ENCODE data around the gene RAD9B.
A peak's percentile ranks its signal among the peaks of the same experiment; 100 is the strongest.
"Not testable (repeated sequence)": the region's sequence is repeated elsewhere in the genome, so short reads cannot be mapped to it uniquely, and the experiment has no call there.

RAD9B gene

GRCh38 chr12:110501752-110502738 lies at the start of gene RAD9B, which contains the start of gene VPS29:
Gene RAD9B, plus strand, starts transcription at chr12:110502331. Its CDS starts 7 bp downstream, at chr12:110502338.
Gene VPS29, minus strand, starts transcription at chr12:110502111. Its CDS starts 60 bp downstream, at chr12:110502051.
- DNase-seq: peak; percentile 94

DNA sequence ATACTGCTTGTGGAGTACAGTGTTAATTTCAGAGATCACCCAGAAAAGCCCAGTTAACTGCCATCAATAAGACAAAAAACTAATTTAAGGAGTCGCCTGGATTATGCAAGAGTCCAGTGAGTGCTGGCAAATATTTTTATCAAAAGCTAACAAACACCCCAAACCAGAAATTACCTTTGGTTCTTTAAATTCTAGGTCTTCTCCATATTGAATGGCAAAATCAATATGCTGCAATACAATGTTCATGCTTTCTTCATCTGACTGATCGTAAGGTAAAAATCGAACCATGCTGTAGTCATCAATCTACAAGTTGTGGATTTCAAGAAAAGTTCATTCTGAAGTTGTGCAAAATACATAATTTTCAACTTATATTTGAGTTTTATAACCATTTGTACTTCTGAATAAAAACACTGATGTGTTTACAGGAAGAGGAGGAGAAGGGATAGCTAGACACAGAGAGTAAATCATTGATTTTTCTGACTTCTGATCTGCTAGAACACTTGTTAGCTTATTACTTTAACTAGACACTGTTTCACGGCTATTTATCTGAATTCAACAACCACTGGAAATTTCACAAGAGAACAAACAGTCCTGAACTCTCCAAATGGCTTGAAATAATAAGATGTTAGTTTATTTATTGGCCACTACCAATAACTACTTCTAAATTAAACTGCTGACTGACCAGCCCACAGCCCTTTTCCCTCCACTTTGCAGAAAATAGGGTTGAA lies 48.4 kb upstream of the RAD9B start:
- no peak for DNase-seq

- no peak for DNase-seq
Measured at GRCh38 chr12:110458756-110459155, 43.4 kb upstream of the RAD9B start.

- not testable (repeated sequence) for DNase-seq
Measured at GRCh38 chr12:110461189-110461588, 40.9 kb upstream of the RAD9B start.

DNA sequence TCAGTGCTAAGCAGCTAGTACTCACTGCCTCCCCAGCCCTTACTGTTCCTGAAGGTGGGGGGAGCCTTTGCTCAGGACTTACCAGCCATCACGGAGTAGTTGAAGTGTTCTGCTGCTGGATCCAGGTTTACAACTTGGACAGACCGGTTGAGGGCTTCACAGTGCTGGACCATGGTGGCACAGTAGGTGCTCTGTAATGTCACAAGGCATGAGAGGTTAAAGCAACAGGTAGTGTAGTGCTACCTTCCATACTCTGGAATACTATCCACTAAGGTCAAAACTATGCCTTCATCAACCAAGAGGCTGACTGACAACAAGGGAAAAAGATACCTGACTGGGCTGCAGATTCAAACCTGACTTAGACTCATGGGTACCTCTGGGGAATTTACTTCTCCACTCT lies 37.1 kb upstream of the RAD9B start:
- DNase-seq: no peak

- not testable (repeated sequence) for DNase-seq
Measured at GRCh38 chr12:110465765-110466164, 36.4 kb upstream of the RAD9B start.

GRCh38 chr12:110466791-110467190 lies 35.3 kb upstream of the RAD9B start:
- DNase-seq: no peak

- DNase-seq: no peak
Measured at GRCh38 chr12:110467847-110468213, 34.3 kb upstream of the RAD9B start.

DNA sequence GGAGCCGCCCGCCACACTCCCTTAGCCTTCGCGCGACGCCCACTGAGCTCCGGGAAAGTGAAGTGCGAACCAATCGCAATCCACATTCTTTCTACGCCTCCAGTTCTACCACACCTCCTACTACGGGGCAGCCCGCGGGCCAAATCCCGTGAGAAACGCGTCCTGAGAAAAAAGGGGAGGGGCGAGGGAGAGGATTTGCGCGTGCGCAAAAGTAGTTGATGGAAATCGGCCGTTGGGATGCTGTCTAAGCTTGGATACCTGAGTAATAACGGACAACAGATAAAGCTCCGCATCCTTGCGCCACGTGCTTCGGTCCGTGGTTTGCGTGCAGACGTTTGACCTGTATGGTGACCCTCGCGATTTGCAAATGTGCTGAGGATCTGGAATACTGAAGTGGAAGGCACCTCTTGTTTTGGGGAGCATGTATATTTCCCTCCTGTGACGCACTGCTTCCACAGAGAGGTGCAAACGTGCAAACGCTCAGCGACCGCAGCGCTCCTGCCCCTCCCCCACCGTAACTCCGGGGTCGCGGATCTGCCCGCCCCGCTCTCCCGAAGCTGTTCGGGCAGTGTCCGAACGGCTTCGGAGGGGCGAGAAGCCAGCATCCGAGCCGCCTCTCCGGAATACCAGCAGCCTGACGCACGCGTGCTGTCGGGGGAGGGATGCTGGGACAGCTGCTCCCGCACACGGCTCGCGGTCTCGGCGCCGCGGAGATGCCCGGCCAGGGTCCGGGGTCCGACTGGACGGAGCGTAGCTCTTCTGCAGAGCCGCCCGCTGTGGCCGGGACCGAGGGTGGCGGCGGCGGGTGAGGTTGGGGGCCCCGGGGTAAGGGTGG lies 33.7 kb upstream of the RAD9B start, which contains the start of the genes FAM216A and GPN3:
Gene FAM216A (plus strand): TSS at position 632 of the 835 bp plus-strand sequence. CDS start 31 bp downstream, at position 663.
Gene GPN3 (minus strand): TSS at position 44 of the 835 bp plus-strand sequence. CDS start 54 bp downstream, outside the sequence.
- peak; percentile 89 for DNase-seq

GRCh38 chr12:110475426-110475825 lies 26.7 kb upstream of the RAD9B start:
- no peak for DNase-seq

DNA sequence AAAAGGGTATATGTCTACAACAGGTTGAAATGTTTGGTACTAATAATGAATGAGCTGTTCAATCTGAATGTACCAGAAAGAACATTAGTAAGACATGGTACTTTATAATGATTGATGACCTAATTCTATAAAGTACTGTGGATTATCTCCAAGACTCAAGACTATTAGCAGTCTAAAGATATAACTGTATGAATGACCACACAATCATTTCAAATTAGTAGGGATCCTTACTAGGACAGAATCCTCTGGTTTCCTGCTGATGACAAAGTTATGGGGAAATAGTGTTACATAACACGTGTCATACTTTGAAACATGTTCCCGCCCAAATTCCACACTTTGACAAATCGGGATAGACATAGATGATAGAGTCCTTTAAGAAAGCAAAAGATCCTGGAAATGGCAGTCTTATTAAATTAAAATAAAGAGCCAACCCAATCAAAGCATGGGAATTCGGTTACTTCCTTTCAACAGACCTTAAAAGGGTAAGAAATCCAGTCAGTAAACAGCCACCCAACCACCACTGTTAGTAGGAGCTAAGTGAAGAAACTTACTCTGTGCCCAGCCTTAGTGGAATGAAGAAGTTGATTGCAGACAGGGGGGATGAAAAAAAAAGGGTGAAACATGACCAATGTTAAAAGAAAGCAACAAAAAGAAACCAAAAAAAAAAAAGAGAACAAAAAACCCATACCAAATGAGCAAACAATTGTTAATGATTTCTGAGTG lies 3.0 kb upstream of the RAD9B start:
- DNase-seq: no peak

GRCh38 chr12:110501399-110501751 lies 756 bp upstream of the RAD9B start:
- DNase-seq: peak; percentile 45

DNA sequence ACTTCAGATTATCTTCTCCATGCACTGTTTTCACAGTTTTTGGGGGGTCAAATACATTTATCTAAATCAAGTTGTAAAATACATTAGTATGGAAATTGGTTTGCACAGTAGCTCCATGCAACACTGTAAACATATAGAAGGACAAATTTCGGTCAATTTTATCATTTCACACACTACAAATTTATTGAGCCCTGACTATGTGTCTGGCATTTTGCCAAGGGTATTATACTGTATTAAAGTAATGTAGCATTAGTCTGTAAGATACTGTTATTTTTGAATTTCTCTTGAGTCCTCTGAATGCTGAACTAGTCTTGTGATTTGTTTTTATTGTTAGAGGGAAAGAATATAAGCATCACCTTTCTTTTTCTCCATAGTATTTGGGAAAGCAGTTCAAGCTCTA lies 1.3 kb downstream of the RAD9B start:
- DNase-seq: no peak

DNA sequence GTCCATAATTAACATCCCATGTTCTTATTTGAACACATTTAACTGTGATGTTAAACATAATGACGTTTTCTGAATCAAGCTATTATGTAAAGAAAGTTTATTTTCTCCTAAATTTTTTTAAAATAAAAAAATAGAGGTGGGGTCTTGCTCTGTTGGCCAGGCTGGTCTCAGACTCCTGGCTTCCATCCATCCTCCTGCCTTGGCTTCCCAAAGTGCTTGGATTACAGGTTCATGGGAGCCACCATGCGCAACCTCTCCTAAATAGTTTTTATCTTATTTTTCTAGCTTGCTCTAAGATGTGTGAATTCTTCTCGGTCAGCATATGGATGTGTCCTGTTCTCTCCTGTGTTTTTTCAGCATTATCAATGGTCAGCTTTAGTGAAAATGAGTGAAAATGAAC lies 3.2 kb downstream of the RAD9B start:
- DNase-seq: no peak

DNA sequence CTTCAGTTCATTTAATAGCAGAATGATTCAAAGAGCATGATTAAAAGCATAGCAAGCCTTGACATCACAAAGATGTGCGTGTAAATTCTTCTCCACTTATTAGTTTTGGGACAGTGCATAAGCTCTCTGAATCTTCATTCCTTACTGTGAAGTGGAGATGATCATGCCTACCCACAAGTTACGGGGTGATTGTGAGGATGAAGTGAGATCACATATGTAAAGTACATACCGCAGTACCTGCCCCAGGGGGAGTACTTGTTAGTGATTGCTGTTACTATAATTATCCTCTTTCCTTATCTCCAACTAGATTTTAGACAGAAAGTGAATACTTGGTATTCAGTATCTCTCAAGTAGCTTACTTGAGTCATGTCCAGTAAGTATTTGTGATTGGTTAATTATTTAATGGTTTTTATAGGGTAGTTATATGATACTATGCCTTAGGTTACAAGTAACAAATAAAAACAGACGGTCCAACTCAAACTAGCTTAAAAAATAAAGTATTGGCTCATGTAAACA lies 6.0 kb downstream of the RAD9B start:
- no peak for DNase-seq

- DNase-seq: no peak
Measured at GRCh38 chr12:110513842-110514241, 11.7 kb downstream of the RAD9B start.

GRCh38 chr12:110514363-110514762 lies 12.2 kb downstream of the RAD9B start:
- DNase-seq: no peak

DNA sequence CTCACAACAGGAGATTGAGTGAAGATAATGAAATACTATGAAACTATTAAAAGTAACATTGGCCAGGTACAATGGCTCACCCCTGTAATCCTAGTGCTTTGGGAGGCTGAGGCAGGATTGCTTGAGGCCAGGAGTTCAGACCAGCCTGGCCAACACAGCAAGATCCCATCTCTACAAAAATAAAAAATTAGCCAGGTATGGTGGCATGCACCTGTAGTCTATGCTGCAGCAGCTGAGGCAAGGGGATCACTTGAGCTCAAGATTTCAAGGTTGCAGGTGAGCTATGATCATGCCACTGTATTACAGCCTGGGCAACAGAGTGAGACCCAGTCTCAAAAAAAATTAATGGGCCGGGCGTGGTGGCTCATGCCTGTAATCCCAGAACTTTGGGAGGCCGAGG lies 14.9 kb downstream of the RAD9B start:
- DNase-seq: no peak

DNA sequence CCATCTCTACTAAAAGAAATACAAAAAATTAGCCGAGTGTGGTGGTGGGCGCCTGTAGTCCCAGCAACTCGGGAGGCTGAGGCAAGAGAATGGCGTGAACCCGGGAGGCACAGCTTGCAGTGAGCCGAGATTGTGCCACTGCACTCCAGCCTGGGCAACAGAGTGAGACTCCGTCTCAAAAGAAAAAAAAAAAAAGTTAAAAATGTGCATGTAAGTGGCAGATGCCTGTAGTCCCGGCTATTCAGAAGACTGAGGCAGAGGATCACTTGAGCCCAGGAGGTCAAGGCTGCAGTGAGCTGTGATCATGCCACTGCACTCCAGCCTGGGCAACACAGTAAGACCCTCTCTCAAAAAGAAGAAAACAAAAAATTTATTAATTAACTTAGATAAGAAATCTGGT lies 15.9 kb downstream of the RAD9B start:
- not testable (repeated sequence) for DNase-seq

DNA sequence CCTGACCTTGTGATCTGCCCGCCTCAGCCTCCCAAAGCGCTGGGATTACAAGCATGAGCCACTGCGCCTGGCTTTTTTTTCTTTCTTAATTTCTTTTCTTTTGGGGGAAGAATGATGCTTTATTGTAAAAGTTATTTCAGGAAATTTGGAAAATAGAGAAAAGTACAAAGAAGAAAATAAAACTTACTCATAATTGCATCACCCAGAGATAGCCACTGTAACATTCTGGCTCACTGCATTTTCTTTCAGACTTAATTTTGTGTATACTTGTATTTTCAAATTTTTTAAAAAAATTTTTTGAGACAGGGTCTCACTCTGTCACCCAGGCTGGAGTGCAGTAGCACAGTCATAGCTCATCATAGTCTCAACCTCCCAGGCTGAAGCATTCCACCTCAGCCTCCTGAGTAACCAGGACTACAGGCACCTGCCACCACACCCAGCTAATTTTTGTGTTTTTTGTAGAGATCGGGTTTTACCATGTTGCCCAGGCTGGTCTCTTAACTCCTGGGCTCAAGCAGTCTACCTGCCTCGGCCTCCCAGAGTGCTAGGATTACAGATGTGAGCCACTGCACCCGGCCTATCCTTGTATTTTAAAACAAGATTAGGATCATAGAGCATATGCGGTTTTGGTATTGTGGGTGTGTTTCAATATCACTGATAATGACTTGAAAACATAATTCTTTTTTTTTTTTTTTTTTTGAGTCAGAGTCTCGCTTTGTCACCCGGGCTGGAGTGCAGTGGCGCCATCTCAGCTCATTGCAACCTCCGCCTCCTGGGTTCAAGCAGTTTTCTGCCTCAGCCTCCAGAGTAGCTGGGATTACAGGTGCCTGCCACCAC lies 19.0 kb downstream of the RAD9B start:
- DNase-seq: not testable (repeated sequence)

Measured in NK-92 treated with Interleukin-12 subunit alpha and Interleukin-12 subunit beta, amount 100 ng/mL, for 24 hours (cell line).